Heart left ventricle (tissue), 13 donors: ENCODE results near the gene DCAF17.

ENCODE experiments used
- POLR2A ChIP-seq, 2 donors: fragments of 450-650 bp; IDR thresholded peaks; one replicate each; pipeline ENCODE4 v1.6.1; 2017; ENCODE audit warnings: antibody characterized with exemption in 2 of 2, mild to moderate bottlenecking in 2 of 2, moderate library complexity in 2 of 2
- TF ChIP-seq, protein P1 (sequence below), 12 donors: fragments of 200-600 bp; sonication (generic) in 4 of 12; IDR thresholded peaks; one replicate each; pipeline versions ENCODE4 v1.5.0 to v1.8.0; 2018 to 2022; ENCODE audit warnings: antibody characterized with exemption in 12 of 12, mild to moderate bottlenecking in 5 of 12
- donor health status: ischemic (EF 13 %, LVEDD 7.1; RV severe dilation, severe dysfunction).
- donor health status: DM: no; HTN: yes; CAD: no.
- donor health status: DM: no; HTN: no; CAD: no.
- donor health status: ischemic (EF 25% LVEDD 6.9; RV normal size, moderate dysfunction).
- donor health status: ischemic (EF 25% LVEDD 5.7; RV mildly dilated, moderate dysfunction).
- donor health status: ischemic (EF 35%, LVEDD 5.7; RV mildly dilated, moderate dysfunction).
- donor health status: nonischemic (EF 11% LVEDD 7.7; RV severe dilation, severe dysfunction).
- donor health status: DM: yes; HTN: yes; CAD: no.
- donor health status: PGD.
- donor health status: ischemic (EF 29% LVEDD 5.4; RV normal size, mild dysfunction).
- donor health status: nonischemic (EF 23%, LVEDD 6.1; RV moderate dilation, normal function).

GRCh38 chr2:171480908-171481307 lies 46.9 kb downstream of the DCAF17 start:
- TF ChIP-seq, protein P1, sequence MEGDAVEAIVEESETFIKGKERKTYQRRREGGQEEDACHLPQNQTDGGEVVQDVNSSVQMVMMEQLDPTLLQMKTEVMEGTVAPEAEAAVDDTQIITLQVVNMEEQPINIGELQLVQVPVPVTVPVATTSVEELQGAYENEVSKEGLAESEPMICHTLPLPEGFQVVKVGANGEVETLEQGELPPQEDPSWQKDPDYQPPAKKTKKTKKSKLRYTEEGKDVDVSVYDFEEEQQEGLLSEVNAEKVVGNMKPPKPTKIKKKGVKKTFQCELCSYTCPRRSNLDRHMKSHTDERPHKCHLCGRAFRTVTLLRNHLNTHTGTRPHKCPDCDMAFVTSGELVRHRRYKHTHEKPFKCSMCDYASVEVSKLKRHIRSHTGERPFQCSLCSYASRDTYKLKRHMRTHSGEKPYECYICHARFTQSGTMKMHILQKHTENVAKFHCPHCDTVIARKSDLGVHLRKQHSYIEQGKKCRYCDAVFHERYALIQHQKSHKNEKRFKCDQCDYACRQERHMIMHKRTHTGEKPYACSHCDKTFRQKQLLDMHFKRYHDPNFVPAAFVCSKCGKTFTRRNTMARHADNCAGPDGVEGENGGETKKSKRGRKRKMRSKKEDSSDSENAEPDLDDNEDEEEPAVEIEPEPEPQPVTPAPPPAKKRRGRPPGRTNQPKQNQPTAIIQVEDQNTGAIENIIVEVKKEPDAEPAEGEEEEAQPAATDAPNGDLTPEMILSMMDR (IDR thresholded peaks at IDR 0.05), result no peak
- TF ChIP-seq POLR2A (IDR thresholded peaks at IDR 0.05), result no peak
